Fibroblast of skin of right quadriceps (primary cell): ENCODE results near the gene ART4.

Experiments
- DNase-seq: peaks from one replicate; pipeline ENCODE4 v3.0.0-alpha.2; 2013

ART4 gene

DNA sequence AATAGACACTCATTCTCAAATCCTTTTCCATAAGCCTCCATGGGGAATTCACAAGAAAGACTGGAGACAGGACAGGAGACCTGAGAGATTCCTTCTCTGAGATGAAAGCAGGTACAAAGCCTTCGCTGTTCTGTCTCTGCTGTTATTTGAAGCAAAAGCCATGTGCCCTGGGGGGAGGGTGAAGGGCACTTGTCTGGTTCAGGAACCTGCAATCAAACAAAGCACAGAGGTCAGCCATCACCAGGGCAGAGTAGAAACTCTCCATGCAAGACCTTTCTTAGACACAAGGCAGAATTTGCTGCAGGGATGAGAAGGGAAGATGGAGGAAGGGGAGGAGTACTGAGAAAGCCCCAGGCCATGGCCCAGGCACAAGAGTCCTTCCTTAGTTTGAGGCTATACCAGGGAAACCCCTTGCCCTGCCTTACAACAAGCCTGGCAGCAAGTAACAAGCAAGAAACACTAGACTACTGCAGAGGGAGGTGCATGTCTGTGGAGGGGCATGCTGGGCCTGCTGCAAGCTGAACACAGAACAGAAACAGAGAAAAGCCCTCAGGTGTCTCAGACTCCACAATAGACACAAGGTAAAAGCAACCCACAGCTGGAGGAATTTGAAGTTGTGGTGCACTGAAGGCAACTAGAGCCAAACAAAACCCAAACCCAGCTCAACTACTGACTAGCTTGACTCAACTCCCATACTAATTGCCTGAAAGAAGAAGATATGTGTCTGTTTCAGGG is 7.8 kb upstream of the ART4 start:
- DNase-seq, result no peak

- peak; percentile 3 for DNase-seq
These were observed 6.3 kb upstream of the ART4 start for GRCh38 chr12:14849661-14850060.

- DNase-seq, result no peak
These were observed 3.7 kb upstream of the ART4 start for GRCh38 chr12:14846876-14847580.

DNA sequence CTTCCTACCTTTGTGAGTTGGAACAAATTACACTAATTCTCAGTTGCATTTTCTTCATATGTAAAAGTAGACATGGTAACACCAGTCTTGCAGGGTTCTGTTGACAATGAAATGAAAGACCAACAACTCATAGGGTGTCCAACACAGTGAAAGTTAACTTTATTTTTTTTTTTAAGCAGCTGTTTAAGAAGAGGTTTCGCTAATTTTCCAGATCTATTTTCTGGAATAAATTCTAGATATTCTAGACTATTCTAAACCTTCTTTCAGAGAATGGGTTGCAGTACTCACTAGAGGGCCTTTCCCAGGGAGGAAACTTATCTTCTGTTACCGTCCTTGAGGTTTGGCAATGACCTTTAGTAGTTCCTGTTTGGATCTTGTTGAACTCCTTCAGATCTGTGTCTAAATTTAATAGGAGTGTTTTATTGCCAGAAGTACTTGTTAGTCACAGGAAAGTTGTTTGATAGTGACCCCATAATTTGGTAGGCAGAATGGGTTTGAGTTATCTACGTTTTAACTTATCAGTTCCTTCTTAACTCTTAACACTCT is 2.8 kb upstream of the ART4 start:
- no peak for DNase-seq

- DNase-seq, result peak; percentile 63
These were observed 2.0 kb upstream of the ART4 start for GRCh38 chr12:14845350-14845750.

GRCh38 chr12:14844401-14844800 is 1.1 kb upstream of the ART4 start:
- DNase-seq, result no peak

DNA sequence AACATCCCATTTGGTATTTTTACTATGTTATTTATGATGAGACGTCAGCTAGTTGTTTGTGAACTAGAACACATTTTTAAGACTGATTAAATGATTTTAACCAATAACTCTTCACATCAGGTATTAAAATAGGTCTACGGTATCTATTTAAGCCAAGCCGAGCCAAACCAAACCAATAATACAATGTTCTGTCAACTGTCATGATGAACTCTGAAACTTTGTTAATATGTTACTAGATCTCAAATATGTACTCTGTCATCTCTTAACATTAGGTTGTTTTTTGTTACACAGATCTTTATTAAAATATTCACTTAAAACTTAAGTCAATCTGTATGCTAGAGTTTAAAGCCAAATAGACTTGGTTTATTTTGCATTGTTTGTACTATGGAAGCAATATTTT is 1.0 kb downstream of the ART4 start:
- no peak for DNase-seq

GRCh38 chr12:14841761-14842160 is 1.6 kb downstream of the ART4 start:
- DNase-seq, result peak; percentile 71

DNA sequence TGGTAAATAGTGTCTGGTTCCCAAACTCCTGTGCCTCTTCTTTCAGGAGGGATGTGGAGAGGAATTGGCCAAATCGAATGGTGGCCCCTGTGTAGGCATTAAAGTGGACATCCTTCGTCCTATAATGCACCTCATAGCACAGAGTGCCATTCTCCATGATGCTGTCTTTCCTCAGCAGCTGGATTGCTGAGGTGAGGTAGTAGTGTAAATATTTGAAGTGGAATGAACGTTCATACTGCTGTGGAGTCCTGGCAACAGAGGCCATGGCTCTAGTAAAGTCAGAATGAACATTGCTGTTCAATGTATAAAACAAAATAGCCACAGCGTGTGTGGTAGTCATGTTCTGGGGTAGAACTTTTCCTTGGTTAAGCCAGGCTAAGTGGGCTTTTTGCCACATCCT is 2.7 kb downstream of the ART4 start:
- no peak for DNase-seq

DNA sequence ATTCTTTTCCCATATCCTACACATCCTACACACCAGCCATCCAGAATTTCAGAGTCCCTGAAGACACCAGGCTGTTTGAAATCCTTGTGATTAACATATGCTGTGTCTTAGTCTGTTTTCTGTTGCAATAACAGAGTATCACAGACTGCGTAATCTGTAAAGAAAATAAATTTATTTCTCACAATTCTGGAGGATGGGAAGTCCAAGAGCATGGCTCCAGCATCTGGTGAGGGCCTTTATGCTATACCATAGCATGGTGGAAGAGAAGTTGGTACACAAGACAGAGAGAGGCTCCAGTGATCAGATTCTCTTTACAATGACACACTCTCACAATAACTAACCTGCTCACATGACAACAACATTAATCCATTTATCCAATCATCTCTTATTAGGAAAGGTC is 4.1 kb downstream of the ART4 start:
- no peak for DNase-seq

DNA sequence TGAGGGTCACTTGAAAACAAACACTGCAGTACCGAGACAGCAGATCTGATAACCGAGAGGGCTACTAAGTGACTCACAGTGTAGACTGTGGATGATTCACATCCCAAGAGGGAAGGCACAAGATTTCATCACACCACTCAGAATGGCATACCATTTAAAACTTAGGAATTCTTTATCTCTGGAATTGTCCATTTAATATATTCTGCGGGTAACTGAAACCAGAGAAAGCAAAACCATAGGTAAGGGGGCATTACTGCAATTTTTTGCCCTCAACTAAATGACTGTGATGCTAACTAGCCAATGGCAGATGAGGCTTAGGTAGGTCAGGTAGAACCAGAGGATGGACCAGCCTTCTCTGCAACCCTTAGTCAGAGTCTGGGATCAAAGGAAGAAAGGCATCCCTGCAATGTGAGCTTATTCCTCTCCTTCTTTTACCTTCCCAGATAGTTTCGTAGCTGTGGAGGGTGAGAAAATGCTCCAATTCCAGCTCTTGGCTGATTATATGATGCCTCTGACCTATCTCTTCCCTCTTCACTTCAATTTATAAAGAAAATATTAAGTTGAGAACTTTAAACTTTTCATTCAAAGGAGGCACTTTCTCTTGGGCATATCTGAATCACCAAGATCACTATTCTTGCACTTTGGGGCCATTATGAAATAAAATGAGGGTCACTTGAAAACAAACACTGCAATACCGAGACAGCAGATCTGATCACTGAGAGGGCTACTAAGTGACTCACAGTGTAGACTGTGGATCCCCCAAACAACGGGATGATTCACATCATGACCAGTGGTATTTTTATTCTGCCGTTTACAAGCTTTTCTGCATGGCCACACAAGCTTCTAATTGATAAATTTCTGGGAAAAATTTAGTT is 6.8 kb downstream of the ART4 start:
- peak; percentile 83 for DNase-seq

DNA sequence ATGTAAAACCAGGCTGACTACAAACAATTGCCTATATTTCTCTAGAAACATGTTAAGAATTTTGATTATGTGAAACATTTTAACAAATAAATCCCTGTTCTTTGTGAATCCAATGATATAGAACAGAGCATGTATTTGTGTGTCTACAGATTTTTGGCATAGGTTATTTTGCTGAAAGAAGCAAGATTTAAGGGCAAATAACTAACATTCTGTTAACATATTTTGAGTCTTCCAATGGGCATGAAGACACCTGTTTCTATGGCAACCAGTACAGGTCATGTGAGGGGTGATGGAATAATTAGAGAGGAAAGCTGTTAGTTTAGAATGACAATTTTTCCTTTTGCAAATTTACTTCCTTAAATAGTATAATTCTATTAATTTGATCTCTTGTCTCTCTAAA is 8.8 kb downstream of the ART4 start:
- DNase-seq, result peak; percentile 31

GRCh38 chr12:14833952-14834351 is 9.4 kb downstream of the ART4 start:
- DNase-seq, result peak; percentile 17

GRCh38 chr12:14833336-14833735 is 10.0 kb downstream of the ART4 start:
- DNase-seq, result no peak

DNA sequence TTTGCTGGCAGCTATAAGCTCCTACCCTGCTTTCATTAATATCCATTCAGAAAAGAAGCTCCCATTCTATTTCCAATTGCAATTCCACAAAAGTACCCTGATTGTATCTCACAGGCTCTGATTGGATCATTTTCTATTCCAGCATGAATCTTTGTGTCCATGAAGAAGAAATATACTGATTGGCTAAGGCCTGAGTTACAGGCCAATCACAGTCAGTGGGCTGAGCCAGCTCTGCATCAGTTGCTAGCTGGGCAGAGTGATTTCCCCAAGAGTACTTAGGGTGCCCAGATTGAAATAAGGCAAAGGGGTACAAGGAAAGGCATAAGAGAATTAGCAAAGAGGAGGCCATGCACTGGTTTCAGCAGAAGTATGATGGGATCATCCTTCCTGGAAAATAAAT is 14.4 kb downstream of the ART4 start:
- no peak for DNase-seq

- DNase-seq, result no peak
These were observed 16.3 kb downstream of the ART4 start for GRCh38 chr12:14827043-14827442.

DNA sequence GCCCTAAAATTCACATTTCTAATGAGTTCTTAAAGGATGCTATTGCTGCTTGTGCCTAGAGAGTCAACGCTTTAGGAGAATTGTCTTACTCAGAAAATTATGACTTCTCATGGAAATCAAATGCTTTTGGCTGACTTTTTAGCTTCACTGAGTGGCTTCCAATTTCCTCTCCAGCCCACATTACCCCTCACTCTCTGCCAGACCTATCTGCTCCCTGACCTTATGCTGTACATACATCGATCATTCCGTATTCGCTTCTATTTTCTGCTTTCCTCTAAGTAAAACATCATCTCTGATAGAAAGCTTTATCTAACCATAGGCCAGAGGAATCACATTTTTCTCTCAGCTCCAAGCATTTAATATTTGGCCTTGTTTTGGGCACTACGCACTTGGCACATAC is 16.8 kb downstream of the ART4 start:
- DNase-seq, result no peak

GRCh38 chr12:14825256-14825655 is 18.1 kb downstream of the ART4 start:
- DNase-seq, result no peak

DNA sequence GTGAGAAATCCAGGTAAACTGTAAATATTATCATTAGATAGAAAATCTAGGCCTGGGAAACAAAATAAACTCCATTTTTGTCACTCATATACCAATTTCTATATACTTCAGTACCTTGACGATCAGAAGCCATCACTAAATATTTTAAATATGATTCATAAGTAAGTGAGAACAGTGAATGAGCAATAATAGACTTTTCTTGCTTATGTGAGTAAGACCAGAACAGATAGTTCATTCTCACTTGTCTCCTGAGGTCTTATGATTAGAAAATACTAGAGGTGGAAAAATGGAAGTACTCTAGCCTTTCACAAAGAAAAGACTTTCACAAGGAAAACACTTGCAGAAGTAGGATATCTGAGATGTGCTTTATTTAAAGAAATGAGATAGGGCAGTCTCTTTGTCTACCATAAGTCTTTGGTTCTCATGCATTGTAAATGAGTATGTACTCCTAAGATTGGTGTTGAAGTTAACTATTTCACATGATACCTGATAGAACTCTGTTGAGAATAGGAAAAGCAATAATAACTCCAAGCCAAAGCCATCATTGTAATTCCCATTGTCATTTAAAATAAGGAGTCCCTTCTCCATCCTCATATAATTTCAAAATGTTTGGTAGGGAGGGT is 19.2 kb downstream of the ART4 start:
- no peak for DNase-seq

DNA sequence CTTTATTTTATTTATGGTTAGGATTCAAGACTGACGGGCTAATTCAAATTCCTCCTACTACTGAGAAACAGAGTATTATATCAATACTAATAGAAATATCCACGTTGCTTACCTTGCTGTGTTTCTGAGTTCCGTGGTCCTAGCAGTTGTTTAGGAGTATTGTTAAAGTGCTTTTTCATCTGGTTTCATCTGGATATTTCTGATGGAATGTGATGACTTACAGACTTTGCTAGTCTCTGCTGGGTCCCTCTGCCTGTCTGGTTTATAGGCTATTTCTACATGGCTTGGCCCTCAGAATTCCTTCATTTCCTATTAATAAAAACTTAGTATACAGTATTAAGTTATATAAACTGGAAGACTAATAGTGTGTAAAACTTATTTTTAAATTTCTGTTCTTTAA is 29.3 kb downstream of the ART4 start, which contains the start of gene SMCO3:
SMCO3 (minus strand) TSS at position 169 of the 400 bp plus-strand sequence. CDS start 7,502 bp downstream, outside the sequence.
- DNase-seq, result no peak

- no peak for DNase-seq
These were observed 31.8 kb downstream of the ART4 start for GRCh38 chr12:14811486-14811885.

- DNase-seq, result peak; percentile 6
These were observed 32.3 kb downstream of the ART4 start for GRCh38 chr12:14810953-14811483.
